H9 (cell line): ENCODE data around the gene BRMS1. TPM values are rescaled to one million over a fixed set of nuclear protein-coding genes. Genes with fewer than 3 reads are reported as not detected.
"Not testable (repeated sequence)": the region's sequence is repeated elsewhere in the genome, so short reads cannot be mapped to it uniquely, and the experiment has no call there.

Source experiments
- DNase-seq: peaks from one replicate; pipeline ENCODE4 v3.0.0-alpha.2; 2017
- H2AFZ ChIP-seq: one replicate; pipeline ENCODE4 v1.6.1; 2013; ENCODE audit warnings: mild to moderate bottlenecking, low read length, control low read depth, moderate library complexity
- H2AK5ac ChIP-seq: 2 replicates; pipeline ENCODE4 v1.6.1; 2013; ENCODE audit warnings: low read length, control low read depth, mixed read lengths; ENCODE audit not compliant: insufficient read length
- H2BK120ac ChIP-seq: one replicate; pipeline ENCODE4 v1.6.1; 2013; ENCODE audit warnings: low read depth, mild to moderate bottlenecking, low read length, control low read depth, inconsistent platforms; ENCODE audit not compliant: poor library complexity, severe bottlenecking
- H2BK12ac ChIP-seq: 2 replicates; pipeline ENCODE4 v1.6.1; 2013; ENCODE audit warnings: low read length, control low read depth, mixed read lengths, low read depth; ENCODE audit not compliant: insufficient read length
- H2BK15ac ChIP-seq: 2 replicates; pipeline ENCODE4 v1.6.1; 2013; ENCODE audit warnings: low read depth, low read length, control low read depth
- H2BK20ac ChIP-seq: one replicate; pipeline ENCODE4 v1.6.1; 2013; ENCODE audit warnings: low read depth, mild to moderate bottlenecking, low read length, control low read depth, inconsistent platforms; ENCODE audit not compliant: poor library complexity, severe bottlenecking
- H2BK5ac ChIP-seq: 2 replicates; pipeline ENCODE4 v1.6.1; 2013; ENCODE audit warnings: low read length, control low read depth, mixed read lengths; ENCODE audit not compliant: insufficient read length
- H3K14ac ChIP-seq: 2 replicates; pipeline ENCODE4 v1.6.1; 2013; ENCODE audit warnings: low read length, control low read depth; ENCODE audit not compliant: insufficient read depth
- H3K18ac ChIP-seq: 2 replicates; pipeline ENCODE4 v1.6.1; 2013; ENCODE audit warnings: low read depth, mild to moderate bottlenecking, mixed read lengths, low read length, control low read depth; ENCODE audit not compliant: insufficient read length
- H3K23ac ChIP-seq: 2 replicates; pipeline ENCODE4 v1.6.1; 2013; ENCODE audit warnings: low read length, control low read depth, mixed read lengths, low read depth; ENCODE audit not compliant: insufficient read length
- H3K23me2 ChIP-seq: 2 replicates; pipeline ENCODE4 v1.6.1; 2013; ENCODE audit warnings: low read depth, mild to moderate bottlenecking, mixed read lengths, low read length, control low read depth; ENCODE audit not compliant: insufficient read length, poor library complexity, severe bottlenecking
- H3K27ac ChIP-seq: 2 replicates; pipeline ENCODE4 v1.5.1; 2013; ENCODE audit warnings: low read length, control low read depth, mixed read lengths, low read depth; ENCODE audit not compliant: insufficient read length
- H3K27me3 ChIP-seq: 2 replicates; pipeline ENCODE4 v1.6.1; 2013; ENCODE audit warnings: low read length, control low read depth, inconsistent platforms; ENCODE audit not compliant: insufficient read depth
- H3K4ac ChIP-seq: 2 replicates; pipeline ENCODE4 v1.6.1; 2013; ENCODE audit warnings: low read depth, mild to moderate bottlenecking, control low read depth, inconsistent platforms, low read length, moderate library complexity
- H3K4me1 ChIP-seq: 2 replicates; pipeline ENCODE4 v1.6.1; 2013; ENCODE audit warnings: low read length, control low read depth, inconsistent platforms; ENCODE audit not compliant: insufficient read depth
- H3K4me2 ChIP-seq: 2 replicates; pipeline ENCODE4 v1.6.1; 2013; ENCODE audit warnings: low read length, control low read depth, mixed read lengths; ENCODE audit not compliant: insufficient read length, insufficient read depth
- H3K56ac ChIP-seq: 2 replicates; pipeline ENCODE4 v1.6.1; 2013; ENCODE audit warnings: low read depth, mild to moderate bottlenecking, mixed read lengths, low read length, control low read depth; ENCODE audit not compliant: insufficient read length
- H3K79me1 ChIP-seq: 2 replicates; pipeline ENCODE4 v1.6.1; 2013; ENCODE audit warnings: low read depth, mild to moderate bottlenecking, moderate library complexity, low read length, control low read depth, inconsistent platforms; ENCODE audit not compliant: insufficient read depth, poor library complexity, severe bottlenecking
- H3K79me2 ChIP-seq: 2 replicates; pipeline ENCODE4 v1.6.1; 2013; ENCODE audit warnings: low read length, control low read depth, inconsistent platforms; ENCODE audit not compliant: insufficient read depth
- H3K9ac ChIP-seq: 2 replicates; pipeline ENCODE4 v1.6.1; 2013; ENCODE audit warnings: low read length, control low read depth, mixed read lengths; ENCODE audit not compliant: insufficient read length; ENCODE audit errors: extremely low read depth
- H3K9me3 ChIP-seq: one replicate; pipeline ENCODE4 v1.6.1; 2013; ENCODE audit warnings: low read depth, low read length, inconsistent platforms; ENCODE audit not compliant: control insufficient read depth
- H3T11ph ChIP-seq: one replicate; pipeline ENCODE4 v1.6.1; 2013; ENCODE audit warnings: mild to moderate bottlenecking, low read length, control low read depth, inconsistent platforms
- H4K20me1 ChIP-seq: one replicate; pipeline ENCODE4 v1.6.1; 2013; ENCODE audit not compliant: control insufficient read depth, insufficient read length, insufficient read depth
- H4K5ac ChIP-seq: 2 replicates; pipeline ENCODE4 v1.6.1; 2013; ENCODE audit warnings: low read depth, mild to moderate bottlenecking, mixed read lengths, low read length, control low read depth; ENCODE audit not compliant: insufficient read length
- H4K8ac ChIP-seq: replicated peaks from 2 replicates; pipeline ENCODE4 v1.6.1; 2013; ENCODE audit warnings: low read length, control low read depth, mixed read lengths, low read depth; ENCODE audit not compliant: insufficient read length
- H4K91ac ChIP-seq: 2 replicates; pipeline ENCODE4 v1.6.1; 2013; ENCODE audit warnings: low read depth, mild to moderate bottlenecking, moderate library complexity, mixed read lengths, low read length, control low read depth; ENCODE audit not compliant: insufficient read length
- H3K27ac Mint-ChIP-seq, 3 experiments: 2 replicates in 2 of 3; 3 replicates in 1 of 3; pipeline ENCODE4 v1.8.0; 2020 to 2021; ENCODE audit warnings: mixed read lengths in 3 of 3, mild to moderate bottlenecking in 1 of 3, moderate library complexity in 1 of 3
- H3K27me3 Mint-ChIP-seq: 2 replicates; pipeline ENCODE4 v1.8.0; 2021; ENCODE audit warnings: low read depth, mild to moderate bottlenecking, moderate library complexity, mixed read lengths
- H3K36me3 Mint-ChIP-seq, 3 experiments: 2 replicates in 2 of 3; 3 replicates in 1 of 3; pipeline ENCODE4 v1.8.0; 2020 to 2021; ENCODE audit warnings: low read depth in 3 of 3, mixed read lengths in 3 of 3; ENCODE audit not compliant: insufficient read depth in 1 of 3
- H3K4me1 Mint-ChIP-seq, 2 experiments: 2 replicates each; pipeline ENCODE4 v1.8.0; 2020; ENCODE audit warnings: mixed read lengths in 2 of 2
- H3K4me3 Mint-ChIP-seq, 2 experiments: 2 replicates in 1 of 2; 3 replicates in 1 of 2; pipeline ENCODE4 v1.8.0; 2020 to 2021; ENCODE audit warnings: mild to moderate bottlenecking in 2 of 2, mixed read lengths in 2 of 2, moderate library complexity in 1 of 2
- H3K9me3 Mint-ChIP-seq, 2 experiments: 2 replicates in 1 of 2; 3 replicates in 1 of 2; pipeline ENCODE4 v1.8.0; 2020; ENCODE audit warnings: mild to moderate bottlenecking in 2 of 2, mixed read lengths in 2 of 2, moderate library complexity in 1 of 2
- WGBS: extraction: QIAGEN DNeasy Blood & Tissue Kit; methylation state at CpG from one replicate; pipeline ENCODE4 v1.1.7; 2013; ENCODE audit warnings: missing lambda C conversion rate, low lambda C conversion rate, mixed read lengths; ENCODE audit not compliant: insufficient read length; ENCODE audit errors: extremely low coverage; 5-methylcytosine and 5-hydroxymethylcytosine counted together
- total RNA-seq: library from RNA; stranded (reverse); gene quantifications from 2 replicates; pipeline ENCODE4 v1.2.1, GENCODE V29; 2021

The BRMS1 gene
- total RNA-seq, 1 experiment from 2014 or later = 50.1 TPM

DNA sequence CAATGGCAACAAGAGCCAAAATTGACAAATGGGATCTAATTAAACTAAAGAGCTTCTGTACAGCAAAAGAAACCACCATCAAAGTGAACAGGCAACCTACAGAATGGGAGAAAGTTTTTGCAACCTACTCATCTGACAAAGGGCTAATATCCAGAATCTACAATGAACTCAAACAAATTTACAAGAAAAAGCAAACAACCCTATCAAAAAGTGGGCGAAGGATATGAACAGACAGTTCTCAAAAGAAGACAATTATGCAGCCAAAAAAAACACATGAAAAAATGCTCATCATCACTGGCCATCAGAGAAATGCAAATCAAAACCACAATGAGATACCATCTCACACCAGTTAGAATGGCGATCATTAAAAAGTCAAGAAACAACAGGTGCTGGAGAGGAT is 24.6 kb downstream of the BRMS1 start:
- H2BK20ac ChIP-seq, H4K20me1 ChIP-seq, H3K27ac ChIP-seq, H3K9me3 ChIP-seq, H3K79me2 ChIP-seq, H4K91ac ChIP-seq, H3K4me2 ChIP-seq, H2BK12ac ChIP-seq, H2BK15ac ChIP-seq, H3K4me1 ChIP-seq, H2AFZ ChIP-seq, H3K14ac ChIP-seq, H3K27ac Mint-ChIP-seq, H3K23ac ChIP-seq, H3K79me1 ChIP-seq, H3K4me3 Mint-ChIP-seq, H3K56ac ChIP-seq, H3K23me2 ChIP-seq, H4K5ac ChIP-seq, H3K18ac ChIP-seq, H3K4ac ChIP-seq, H2BK120ac ChIP-seq, H3K27me3 ChIP-seq, H2BK5ac ChIP-seq, H3T11ph ChIP-seq, H3K9ac ChIP-seq, H4K8ac ChIP-seq, DNase-seq, H2AK5ac ChIP-seq: not testable (repeated sequence)
- peaks cover 8 to 18% (median 16%) of the 10 kb centered on the region in 3 experiments for H3K36me3 Mint-ChIP-seq
- H3K9me3 Mint-ChIP-seq = peaks cover 14 to 20% of the 10 kb centered on the region in 2 experiments
- no CpG with 5 or more reads among the region's 2 CpGs for WGBS
- peaks cover 21 to 28% of the 10 kb centered on the region in 2 experiments for H3K4me1 Mint-ChIP-seq
- H3K27me3 Mint-ChIP-seq = peaks cover 20% of the 10 kb centered on the region
